K562 (cell line): Measurements from ENCODE around the gene SPOCK2. TPM values are rescaled to one million over a fixed set of nuclear protein-coding genes. Genes with fewer than 3 reads are reported as not detected.

Source experiments
- ATAC-seq: fragments of 200-7000 bp; cut with Tn5 transposase; 3 replicates; pipeline ENCODE4 v1.9.1; 2020; ENCODE audit warnings: moderate library complexity
- BruUV-seq: library from RNA; stranded (reverse); fragments of 400-500 nt; replicated peaks from 2 replicates; lab custom pipeline; 2021; lab: Mats Ljungman, UMichigan
- CTCF ChIA-PET: fragments of 300-600 bp; formaldehyde crosslinking; extraction: SDS; loops from one replicate; lab custom pipeline; 2021; ENCODE audit warnings: low intra/inter-chr PET ratio; lab: Yijun Ruan, JAX
- POLR2A ChIA-PET: fragments of 300-600, 350-650 bp; sonication (Branson Sonifier 250); formaldehyde crosslinking; extraction: SDS; loops from one replicate; lab custom pipeline; 2021; ENCODE audit warnings: antibody characterized with exemption, inconsistent platforms; lab: Yijun Ruan, JAX
- DNase-seq, 4 experiments: peaks; one replicate each; pipeline versions ENCODE4 v3.0.0 to v3.0.0-alpha.2; 2011 to 2018; ENCODE audit warnings: low spot score in 3 of 4, mixed read lengths in 3 of 4; ENCODE audit errors: extremely low read depth in 1 of 4
- FAIRE-seq: peaks from 2 replicates; lab custom pipeline; 2011; peaks lifted over from hg19 to GRCh38; lab: Jason Lieb, UNC
- H2AFZ ChIP-seq: 2 replicates; pipeline ENCODE4 v1.6.0; 2011; ENCODE audit warnings: low read depth, low read length, control low read depth, inconsistent platforms
- H3K27ac ChIP-seq: fragments of 200-600 bp; 3 replicates; pipeline ENCODE4 v1.8.0; 2011; ENCODE audit warnings: low read depth, mild to moderate bottlenecking, control low read depth, inconsistent platforms, low read length, moderate library complexity, mixed read lengths; ENCODE audit errors: extremely low read depth
- H3K27me3 ChIP-seq, 2 experiments: fragments of 300-600 bp in 1 of 2; 2 replicates in 1 of 2; 3 replicates in 1 of 2; pipeline versions ENCODE4 v1.6.0 to v1.8.0; 2011; ENCODE audit warnings: inconsistent platforms in 2 of 2, low read length in 2 of 2, mild to moderate bottlenecking in 1 of 2, mixed read lengths in 1 of 2, moderate library complexity in 1 of 2; ENCODE audit not compliant: control insufficient read depth in 2 of 2, insufficient read depth in 2 of 2
- H3K36me3 ChIP-seq: fragments of 300-600 bp; 3 replicates; pipeline ENCODE4 v1.8.0; 2011; ENCODE audit warnings: mild to moderate bottlenecking, low read length, inconsistent platforms; ENCODE audit not compliant: control insufficient read depth, insufficient read depth
- H3K4me1 ChIP-seq, 2 experiments: fragments of 200-600 bp in 1 of 2; replicated peaks in 1 of 2; 2 replicates in 1 of 2; 3 replicates in 1 of 2; pipeline versions ENCODE4 v1.5.1 to v1.8.0; 2011; ENCODE audit warnings: inconsistent platforms in 2 of 2, low read length in 2 of 2, mild to moderate bottlenecking in 1 of 2, mixed read lengths in 1 of 2, moderate library complexity in 1 of 2; ENCODE audit not compliant: control insufficient read depth in 2 of 2, insufficient read depth in 2 of 2
- H3K4me2 ChIP-seq: 2 replicates; pipeline ENCODE4 v1.6.1; 2011; ENCODE audit warnings: low read length, control low read depth, inconsistent platforms, mixed read lengths; ENCODE audit not compliant: insufficient read depth
- H3K4me3 ChIP-seq: fragments of 200-600 bp; sonication (generic), shearing (Covaris generic); 2 replicates; pipeline ENCODE4 v1.5.1; 2016; ENCODE audit warnings: control low read depth, inconsistent platforms
- H3K79me2 ChIP-seq: fragments of 200-600 bp; 3 replicates; pipeline ENCODE4 v1.8.0; 2011; ENCODE audit warnings: low read length, inconsistent platforms; ENCODE audit not compliant: control insufficient read depth, insufficient read depth
- H3K9ac ChIP-seq, 2 experiments: 2 replicates each; pipeline versions ENCODE4 v1.6.0 to v1.6.1; 2011; ENCODE audit warnings: low read depth in 2 of 2, low read length in 2 of 2, control low read depth in 1 of 2, inconsistent platforms in 1 of 2, mild to moderate bottlenecking in 1 of 2, mixed read lengths in 1 of 2; ENCODE audit not compliant: insufficient read depth in 1 of 2
- H3K9me1 ChIP-seq: one replicate; pipeline ENCODE4 v1.6.0; 2011; ENCODE audit warnings: inconsistent platforms, mild to moderate bottlenecking, low read length, moderate library complexity; ENCODE audit not compliant: control insufficient read depth, insufficient read depth
- H3K9me3 ChIP-seq: replicated peaks from 2 replicates; pipeline ENCODE4 v1.5.1; 2011; ENCODE audit warnings: low read depth, low read length, inconsistent platforms; ENCODE audit not compliant: control insufficient read depth, insufficient read depth
- H4K20me1 ChIP-seq: replicated peaks from 2 replicates; pipeline ENCODE4 v1.6.1; 2011; ENCODE audit warnings: low read length, inconsistent platforms, mixed read lengths; ENCODE audit not compliant: control insufficient read depth, insufficient read depth
- CBX3 ChIP-seq, 2 experiments: IDR thresholded peaks; 1 replicate in 1 of 2; 2 replicates in 1 of 2; pipeline ENCODE4 v1.6.1; 2012; ENCODE audit warnings: inconsistent platforms in 2 of 2, low read length in 2 of 2, borderline replicate concordance in 1 of 2, control low read depth in 1 of 2
- GTF2B ChIP-seq: IDR thresholded peaks from 2 replicates; pipeline ENCODE4 v1.6.1; 2011; ENCODE audit not compliant: insufficient read length; ENCODE audit errors: extremely low read depth
- MIER1 ChIP-seq: fragments of 450-650 bp; IDR thresholded peaks from 2 replicates; pipeline ENCODE4 v1.6.1; 2016; ENCODE audit warnings: antibody characterized with exemption, mild to moderate bottlenecking, low read depth
- SMC3 ChIP-seq: conservative IDR thresholded peaks from 2 replicates; pipeline ENCODE4 v1.6.1; 2011; ENCODE audit warnings: low read depth, low read length, improper control_type of control experiment; ENCODE audit not compliant: insufficient read depth
- TFE3 ChIP-seq: fragments of 450-650 bp; formaldehyde crosslinking; IDR thresholded peaks from 2 replicates; pipeline ENCODE4 v1.4.0; 2020; ENCODE audit warnings: mild to moderate bottlenecking, mixed read lengths
- U2AF2 ChIP-seq: fragments of 200-400 bp; formaldehyde crosslinking; optimal IDR thresholded peaks from 2 replicates; pipeline ENCODE3; 2017; ENCODE audit warnings: low read depth, mild to moderate bottlenecking, low read length
- ZNF12 ChIP-seq: sonication (generic); formaldehyde crosslinking; IDR thresholded peaks from 2 replicates; pipeline ENCODE4 v1.4.0; 2020; ENCODE audit warnings: mild to moderate bottlenecking, missing genetic modification reagents
- ZNF507 ChIP-seq: conservative IDR thresholded peaks from 2 replicates; pipeline ENCODE4 v1.6.1; 2017; ENCODE audit warnings: missing genetic modification characterization, missing compliant biosample characterization
- WGBS: fragments of 100-300 bp; shearing (Covaris generic); methylation state at CpG from one replicate; pipeline ENCODE4 v1.1.6; 2016; ENCODE audit warnings: low coverage, mixed read lengths; ENCODE audit not compliant: insufficient coverage; ENCODE audit errors: missing lambda C conversion rate; 5-methylcytosine and 5-hydroxymethylcytosine counted together
- in situ Hi-C: fragments of 300-500 bp; cut with MboI; formaldehyde crosslinking; loops from 4 replicates; pipeline ENCODE4 v1.15.0; 2018; ENCODE audit warnings: inconsistent platforms, mixed read lengths
- intact Hi-C: fragments of 100-400 bp; cut with micrococcal nuclease; formaldehyde crosslinking; loops from 2 replicates; pipeline ENCODE4 v1.14.2; 2022
- polyA plus RNA-seq, 8 experiments: library from polyadenylated mRNA; depleted of rRNA in 4 of 8; stranded (reverse) in 5 of 8; unstranded in 3 of 8; fragments of >200 nt; fragmentation: Nextera tagmentation in 2 of 8; fragmentation: Illumina TruSeq in 1 of 8; extraction: Ambion mirVana in 2 of 8; extraction: Trizol in 1 of 8; gene quantifications; 2 replicates each; pipeline versions ENCODE4 v1.2.1 to v1.2.3, GENCODE V29; 2011 to 2014; ENCODE audit warnings: inconsistent platforms in 1 of 8, missing spikeins in 1 of 8
- total RNA-seq, 7 experiments: library from RNA; depleted of rRNA in 6 of 7; stranded (reverse); fragments of >200 nt in 6 of 7; fragmentation: Illumina TruSeq in 2 of 7; extraction: Trizol in 2 of 7; gene quantifications; 2 replicates each; pipeline versions ENCODE4 v1.2.1 to v1.2.3, GENCODE V29; 2011 to 2021; ENCODE audit warnings: low replicate concordance in 1 of 7
- TF ChIP-seq, protein P1 (sequence below): fragments of 450-650 bp; IDR thresholded peaks from 2 replicates; pipeline ENCODE4 v1.6.1; 2016; ENCODE audit warnings: low read depth, mild to moderate bottlenecking, moderate library complexity
- TF ChIP-seq, protein P2 (sequence below): fragments of 450-650 bp; IDR thresholded peaks from one replicate; pipeline ENCODE4 v1.6.1; 2018; ENCODE audit warnings: mild to moderate bottlenecking, moderate library complexity; ENCODE audit not compliant: partially characterized antibody
- TF ChIP-seq, protein P3 (sequence below): fragments of 250-450 bp; sonication (Bioruptor Pico); IDR thresholded peaks from 2 replicates; pipeline ENCODE4 v1.8.0; 2022; ENCODE audit warnings: inconsistent platforms, mild to moderate bottlenecking, moderate library complexity, borderline replicate concordance
- TF ChIP-seq, protein P4 (sequence below): fragments of 200-800 bp; sonication (Bioruptor generic); IDR thresholded peaks from 2 replicates; pipeline ENCODE4 v1.6.1; 2017; ENCODE audit warnings: missing genetic modification characterization, missing compliant biosample characterization

Gene SPOCK2
- total and polyA plus RNA-seq, 9 of the 15 experiments (the other 6 are each of a cell fraction or from before 2014, with no cell fraction given) = 0.04 to 0.86 (median 0.11) TPM; not detected in 2

GRCh38 chr10:72121389-72121788, 33.0 kb upstream of the SPOCK2 start (continued):
- TF ChIP-seq SMC3 = no peak
- TF ChIP-seq ZNF12 (CRISPR knock-in tag) = no peak
- TF ChIP-seq, protein P1, sequence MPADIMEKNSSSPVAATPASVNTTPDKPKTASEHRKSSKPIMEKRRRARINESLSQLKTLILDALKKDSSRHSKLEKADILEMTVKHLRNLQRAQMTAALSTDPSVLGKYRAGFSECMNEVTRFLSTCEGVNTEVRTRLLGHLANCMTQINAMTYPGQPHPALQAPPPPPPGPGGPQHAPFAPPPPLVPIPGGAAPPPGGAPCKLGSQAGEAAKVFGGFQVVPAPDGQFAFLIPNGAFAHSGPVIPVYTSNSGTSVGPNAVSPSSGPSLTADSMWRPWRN = no peak
- TF ChIP-seq, protein P2, sequence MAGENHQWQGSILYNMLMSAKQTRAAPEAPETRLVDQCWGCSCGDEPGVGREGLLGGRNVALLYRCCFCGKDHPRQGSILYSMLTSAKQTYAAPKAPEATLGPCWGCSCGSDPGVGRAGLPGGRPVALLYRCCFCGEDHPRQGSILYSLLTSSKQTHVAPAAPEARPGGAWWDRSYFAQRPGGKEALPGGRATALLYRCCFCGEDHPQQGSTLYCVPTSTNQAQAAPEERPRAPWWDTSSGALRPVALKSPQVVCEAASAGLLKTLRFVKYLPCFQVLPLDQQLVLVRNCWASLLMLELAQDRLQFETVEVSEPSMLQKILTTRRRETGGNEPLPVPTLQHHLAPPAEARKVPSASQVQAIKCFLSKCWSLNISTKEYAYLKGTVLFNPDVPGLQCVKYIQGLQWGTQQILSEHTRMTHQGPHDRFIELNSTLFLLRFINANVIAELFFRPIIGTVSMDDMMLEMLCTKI = no peak
- no peak for TF ChIP-seq MIER1
- TF ChIP-seq, protein P3, sequence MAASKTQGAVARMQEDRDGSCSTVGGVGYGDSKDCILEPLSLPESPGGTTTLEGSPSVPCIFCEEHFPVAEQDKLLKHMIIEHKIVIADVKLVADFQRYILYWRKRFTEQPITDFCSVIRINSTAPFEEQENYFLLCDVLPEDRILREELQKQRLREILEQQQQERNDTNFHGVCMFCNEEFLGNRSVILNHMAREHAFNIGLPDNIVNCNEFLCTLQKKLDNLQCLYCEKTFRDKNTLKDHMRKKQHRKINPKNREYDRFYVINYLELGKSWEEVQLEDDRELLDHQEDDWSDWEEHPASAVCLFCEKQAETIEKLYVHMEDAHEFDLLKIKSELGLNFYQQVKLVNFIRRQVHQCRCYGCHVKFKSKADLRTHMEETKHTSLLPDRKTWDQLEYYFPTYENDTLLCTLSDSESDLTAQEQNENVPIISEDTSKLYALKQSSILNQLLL = no peak

- H3K9ac ChIP-seq = no peak overlapping the region
- no peaks in the 10 kb centered on the region for H3K27me3 ChIP-seq
- no peaks in the 10 kb centered on the region for H3K4me1 ChIP-seq
- no peak overlapping the region for H3K4me2 ChIP-seq
- FAIRE-seq (no peak), DNase-seq (no peak), ATAC-seq (no peak)
- 42% methylated on average over 2 of the region's 2 CpGs for WGBS
- in situ Hi-C loops (no loop called here), intact Hi-C loops (no loop called here)
- no peaks in the 10 kb centered on the region for H4K20me1 ChIP-seq
- H3K36me3 ChIP-seq = no peaks in the 10 kb centered on the region
- no peaks in the 10 kb centered on the region for H3K9me1 ChIP-seq
- no peak overlapping the region for H3K27ac ChIP-seq
- H2AFZ ChIP-seq = no peak overlapping the region
- no peak overlapping the region for H3K4me3 ChIP-seq
- 0 out of 2 replicates have a peak, but pooled peaks cover 2% of the 10 kb centered on the region for H3K9me3 ChIP-seq
- ChIA-PET CTCF (interaction anchor here (0.7 kb wide), 1 partner anchor 67 kb away, joined by 3 read pairs; no protein-coding TSS in a partner anchor), POLR2A (interaction anchor here (0.6 to 1.2 kb wide), 3 partner anchors 9 to 482 kb away, joined by 3 to 6 read pairs (median 3); no protein-coding TSS in a partner anchor)
- BruUV-seq = no TSS peak
- no peaks in the 10 kb centered on the region for H3K79me2 ChIP-seq
- TF ChIP-seq CBX3 (IDR thresholded peaks at IDR 0.05; ENCODE audit: borderline replicate concordance in 1 of 2, low read length in 2 of 2) (peak in 1 of 2 experiments; percentile 76; a peak in 2 of 3 replicates), U2AF2 (no peak), GTF2B (no peak), TFE3 (CRISPR knock-in tag) (no peak), ZNF507 (tag) (no peak)
- TF ChIP-seq, protein P4, sequence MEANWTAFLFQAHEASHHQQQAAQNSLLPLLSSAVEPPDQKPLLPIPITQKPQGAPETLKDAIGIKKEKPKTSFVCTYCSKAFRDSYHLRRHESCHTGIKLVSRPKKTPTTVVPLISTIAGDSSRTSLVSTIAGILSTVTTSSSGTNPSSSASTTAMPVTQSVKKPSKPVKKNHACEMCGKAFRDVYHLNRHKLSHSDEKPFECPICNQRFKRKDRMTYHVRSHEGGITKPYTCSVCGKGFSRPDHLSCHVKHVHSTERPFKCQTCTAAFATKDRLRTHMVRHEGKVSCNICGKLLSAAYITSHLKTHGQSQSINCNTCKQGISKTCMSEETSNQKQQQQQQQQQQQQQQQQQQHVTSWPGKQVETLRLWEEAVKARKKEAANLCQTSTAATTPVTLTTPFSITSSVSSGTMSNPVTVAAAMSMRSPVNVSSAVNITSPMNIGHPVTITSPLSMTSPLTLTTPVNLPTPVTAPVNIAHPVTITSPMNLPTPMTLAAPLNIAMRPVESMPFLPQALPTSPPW (CRISPR knock-in tag) = no peak
Observed at GRCh38 chr10:72116372-72116771, 28.0 kb upstream of the SPOCK2 start.
